Neural cell (in vitro differentiated cells): ENCODE measurements around the gene ACSS1. TPM values are rescaled to one million over a fixed set of nuclear protein-coding genes. Genes with fewer than 3 reads are reported as not detected.

ENCODE experiments used
- H2AFZ ChIP-seq: fragments of 200-600, 300-800 bp; sonication (generic), shearing (Covaris generic); 2 replicates; pipeline ENCODE4 v1.6.0; 2014; ENCODE audit warnings: low read depth, mild to moderate bottlenecking, antibody characterized with exemption, low read length, moderate library complexity
- H3F3A ChIP-seq: fragments of 200-600 bp; shearing (Covaris generic); 2 replicates; pipeline ENCODE4 v1.6.1; 2016; ENCODE audit warnings: mild to moderate bottlenecking, moderate library complexity, mixed read lengths, antibody characterized with exemption, low read length; ENCODE audit not compliant: insufficient read depth, poor library complexity, severe bottlenecking
- H3K27ac ChIP-seq: fragments of 200-600, 300-800 bp; sonication (generic), shearing (Covaris generic); 2 replicates; pipeline ENCODE4 v1.5.1; 2014; ENCODE audit warnings: mild to moderate bottlenecking, low read length, moderate library complexity
- H3K27me3 ChIP-seq: fragments of 300-800, 200-600 bp; sonication (generic), shearing (Covaris generic); 2 replicates; pipeline ENCODE4 v1.6.0; 2014; ENCODE audit warnings: mild to moderate bottlenecking, low read depth, low read length, moderate library complexity; ENCODE audit not compliant: insufficient read depth
- H3K36me3 ChIP-seq: fragments of 300-800, 200-600 bp; sonication (generic), shearing (Covaris generic); 2 replicates; pipeline ENCODE4 v1.5.1; 2014; ENCODE audit warnings: mild to moderate bottlenecking, antibody characterized with exemption, low read length, moderate library complexity; ENCODE audit not compliant: insufficient read depth
- H3K4me2 ChIP-seq: fragments of 300-800, 200-600 bp; sonication (generic), shearing (Covaris generic); 2 replicates; pipeline ENCODE4 v1.6.0; 2014; ENCODE audit warnings: mild to moderate bottlenecking, low read length
- H3K4me3 ChIP-seq: fragments of 300-800, 200-600 bp; sonication (generic), shearing (Covaris generic); 2 replicates; pipeline ENCODE4 v1.5.1; 2014; ENCODE audit warnings: mild to moderate bottlenecking, low read length, moderate library complexity
- H3K79me2 ChIP-seq: fragments of 200-600 bp; shearing (Covaris generic); replicated peaks from 2 replicates; pipeline ENCODE4 v1.6.0; 2014; ENCODE audit warnings: mild to moderate bottlenecking, low read length, moderate library complexity; ENCODE audit not compliant: insufficient read depth
- H3K9ac ChIP-seq: fragments of 300-800, 200-600 bp; sonication (generic), shearing (Covaris generic); 2 replicates; pipeline ENCODE4 v1.6.1; 2016; ENCODE audit warnings: mild to moderate bottlenecking, low read length, mixed read lengths
- H3K9me2 ChIP-seq: fragments of 200-600 bp; shearing (Covaris generic); 2 replicates; pipeline ENCODE4 v1.6.1; 2016; ENCODE audit warnings: mild to moderate bottlenecking, low read length, mixed read lengths; ENCODE audit not compliant: insufficient read depth
- H3K9me3 ChIP-seq: fragments of 200-600, 300-800 bp; sonication (generic), shearing (Covaris generic); 2 replicates; pipeline ENCODE4 v1.6.1; 2016; ENCODE audit warnings: mild to moderate bottlenecking, mixed run types, low read length, moderate library complexity, mixed read lengths
- H4K20me1 ChIP-seq: fragments of 200-600 bp; shearing (Covaris generic); 2 replicates; pipeline ENCODE4 v1.6.1; 2016; ENCODE audit warnings: mild to moderate bottlenecking, mixed run types; ENCODE audit not compliant: insufficient read depth
- EP300 ChIP-seq: fragments of 450-650 bp; conservative IDR thresholded peaks from 2 replicates; pipeline ENCODE4 v1.6.1; 2014; ENCODE audit warnings: antibody characterized with exemption, mild to moderate bottlenecking, moderate library complexity; ENCODE audit not compliant: poor library complexity, severe bottlenecking
- EZH2 ChIP-seq: fragments of 200-600, 300-800 bp; shearing (Covaris generic), sonication (generic); IDR thresholded peaks from 2 replicates; pipeline ENCODE4 v1.6.1; 2014; ENCODE audit warnings: antibody characterized with exemption, low read length, borderline replicate concordance, mild to moderate bottlenecking; ENCODE audit not compliant: insufficient read depth, poor library complexity, severe bottlenecking
- MXI1 ChIP-seq: fragments of 450-650 bp; conservative IDR thresholded peaks from 2 replicates; pipeline ENCODE4 v1.6.1; 2014; ENCODE audit warnings: antibody characterized with exemption, mild to moderate bottlenecking; ENCODE audit not compliant: poor library complexity, severe bottlenecking
- POLR2AphosphoS5 ChIP-seq: IDR thresholded peaks from 2 replicates; pipeline ENCODE4 v1.6.1; 2012
- RAD21 ChIP-seq: fragments of 450-650 bp; conservative IDR thresholded peaks from 2 replicates; pipeline ENCODE4 v1.6.1; 2014; ENCODE audit warnings: antibody characterized with exemption, mild to moderate bottlenecking, moderate library complexity
- SMC3 ChIP-seq: fragments of 450-650 bp; conservative IDR thresholded peaks from 2 replicates; pipeline ENCODE4 v1.6.1; 2014; ENCODE audit warnings: antibody characterized with exemption, mild to moderate bottlenecking, moderate library complexity; ENCODE audit not compliant: poor library complexity
- TAF1 ChIP-seq: IDR thresholded peaks from 2 replicates; pipeline ENCODE4 v1.6.1; 2012; ENCODE audit warnings: low read depth
- polyA plus RNA-seq: library from polyadenylated mRNA; depleted of rRNA; stranded (reverse); fragments of >200 nt; gene quantifications from 2 replicates; pipeline ENCODE4 v1.2.3, GENCODE V29; 2014
- small RNA-seq, 3 experiments: library from RNA; depleted of rRNA; stranded (forward); fragments of <200 nt; gene quantifications; one replicate each; pipeline ENCODE3, GENCODE V24; 2012
- TF ChIP-seq, protein P1 (sequence below): IDR thresholded peaks from 2 replicates; pipeline ENCODE4 v1.6.1; 2012; ENCODE audit warnings: borderline replicate concordance
- TF ChIP-seq, protein P2 (sequence below): fragments of 450-650 bp; IDR thresholded peaks from 2 replicates; pipeline ENCODE4 v1.5.1; 2014; ENCODE audit warnings: antibody characterized with exemption, mild to moderate bottlenecking, moderate library complexity; ENCODE audit not compliant: poor library complexity, severe bottlenecking

ACSS1 gene
- polyA plus RNA-seq, 1 donor from 2014 or later: not detected

DNA sequence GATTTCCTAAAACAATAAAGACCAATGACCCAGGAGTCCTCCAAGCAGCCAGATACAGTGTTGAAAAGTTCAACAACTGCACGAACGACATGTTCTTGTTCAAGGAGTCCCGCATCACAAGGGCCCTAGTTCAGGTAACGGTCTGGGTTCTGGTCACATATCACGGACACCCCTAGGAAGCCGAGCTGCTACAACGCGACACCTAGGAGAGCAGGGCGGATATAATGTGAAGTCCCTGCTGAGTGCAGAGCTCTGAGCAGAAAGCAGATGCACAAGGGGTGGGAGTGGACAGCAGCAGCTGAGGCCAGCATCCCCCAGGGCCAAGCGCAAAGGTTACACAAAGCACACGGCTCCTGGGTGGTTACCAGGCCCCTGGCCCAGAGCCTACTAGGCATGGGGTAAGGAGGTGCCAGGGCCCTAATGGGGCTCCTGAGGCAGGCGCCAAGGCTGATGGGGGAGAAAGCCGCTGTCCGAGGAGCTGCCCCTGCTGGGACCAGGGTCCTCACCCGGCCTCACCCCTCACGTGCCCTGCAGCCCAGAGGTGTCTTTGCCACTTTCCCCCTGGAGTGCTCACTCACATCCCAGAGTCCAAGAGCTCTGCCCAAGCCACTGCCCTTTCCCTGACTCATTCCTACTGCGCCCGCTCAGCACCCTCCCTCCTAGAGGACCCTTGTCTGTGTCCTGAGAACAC is 100.5 kb downstream of the ACSS1 start:
- Histone ChIP-seq H3K27ac (no peak overlapping the region), H3K9ac (no peak overlapping the region), H3K9me2 (no peaks in the 10 kb centered on the region), H3K4me3 (no peak overlapping the region), H4K20me1 (no peaks in the 10 kb centered on the region), H3K27me3 (no peaks in the 10 kb centered on the region), H3K36me3 (peaks cover 3% of the 10 kb centered on the region), H3K9me3 (no peaks in the 10 kb centered on the region), H3K4me2 (no peak overlapping the region), H2AFZ (no peak overlapping the region), H3F3A (no peaks in the 10 kb centered on the region), H3K79me2 (no peaks in the 10 kb centered on the region)
- TF ChIP-seq, protein P1, sequence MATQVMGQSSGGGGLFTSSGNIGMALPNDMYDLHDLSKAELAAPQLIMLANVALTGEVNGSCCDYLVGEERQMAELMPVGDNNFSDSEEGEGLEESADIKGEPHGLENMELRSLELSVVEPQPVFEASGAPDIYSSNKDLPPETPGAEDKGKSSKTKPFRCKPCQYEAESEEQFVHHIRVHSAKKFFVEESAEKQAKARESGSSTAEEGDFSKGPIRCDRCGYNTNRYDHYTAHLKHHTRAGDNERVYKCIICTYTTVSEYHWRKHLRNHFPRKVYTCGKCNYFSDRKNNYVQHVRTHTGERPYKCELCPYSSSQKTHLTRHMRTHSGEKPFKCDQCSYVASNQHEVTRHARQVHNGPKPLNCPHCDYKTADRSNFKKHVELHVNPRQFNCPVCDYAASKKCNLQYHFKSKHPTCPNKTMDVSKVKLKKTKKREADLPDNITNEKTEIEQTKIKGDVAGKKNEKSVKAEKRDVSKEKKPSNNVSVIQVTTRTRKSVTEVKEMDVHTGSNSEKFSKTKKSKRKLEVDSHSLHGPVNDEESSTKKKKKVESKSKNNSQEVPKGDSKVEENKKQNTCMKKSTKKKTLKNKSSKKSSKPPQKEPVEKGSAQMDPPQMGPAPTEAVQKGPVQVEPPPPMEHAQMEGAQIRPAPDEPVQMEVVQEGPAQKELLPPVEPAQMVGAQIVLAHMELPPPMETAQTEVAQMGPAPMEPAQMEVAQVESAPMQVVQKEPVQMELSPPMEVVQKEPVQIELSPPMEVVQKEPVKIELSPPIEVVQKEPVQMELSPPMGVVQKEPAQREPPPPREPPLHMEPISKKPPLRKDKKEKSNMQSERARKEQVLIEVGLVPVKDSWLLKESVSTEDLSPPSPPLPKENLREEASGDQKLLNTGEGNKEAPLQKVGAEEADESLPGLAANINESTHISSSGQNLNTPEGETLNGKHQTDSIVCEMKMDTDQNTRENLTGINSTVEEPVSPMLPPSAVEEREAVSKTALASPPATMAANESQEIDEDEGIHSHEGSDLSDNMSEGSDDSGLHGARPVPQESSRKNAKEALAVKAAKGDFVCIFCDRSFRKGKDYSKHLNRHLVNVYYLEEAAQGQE: no peak
- no peak for TF ChIP-seq MXI1
- TF ChIP-seq POLR2AphosphoS5: no peak
- no peak for TF ChIP-seq EP300
- no peak for TF ChIP-seq TAF1
- no peak for TF ChIP-seq SMC3
- TF ChIP-seq RAD21: no peak
- no peak for TF ChIP-seq EZH2
- TF ChIP-seq, protein P2, sequence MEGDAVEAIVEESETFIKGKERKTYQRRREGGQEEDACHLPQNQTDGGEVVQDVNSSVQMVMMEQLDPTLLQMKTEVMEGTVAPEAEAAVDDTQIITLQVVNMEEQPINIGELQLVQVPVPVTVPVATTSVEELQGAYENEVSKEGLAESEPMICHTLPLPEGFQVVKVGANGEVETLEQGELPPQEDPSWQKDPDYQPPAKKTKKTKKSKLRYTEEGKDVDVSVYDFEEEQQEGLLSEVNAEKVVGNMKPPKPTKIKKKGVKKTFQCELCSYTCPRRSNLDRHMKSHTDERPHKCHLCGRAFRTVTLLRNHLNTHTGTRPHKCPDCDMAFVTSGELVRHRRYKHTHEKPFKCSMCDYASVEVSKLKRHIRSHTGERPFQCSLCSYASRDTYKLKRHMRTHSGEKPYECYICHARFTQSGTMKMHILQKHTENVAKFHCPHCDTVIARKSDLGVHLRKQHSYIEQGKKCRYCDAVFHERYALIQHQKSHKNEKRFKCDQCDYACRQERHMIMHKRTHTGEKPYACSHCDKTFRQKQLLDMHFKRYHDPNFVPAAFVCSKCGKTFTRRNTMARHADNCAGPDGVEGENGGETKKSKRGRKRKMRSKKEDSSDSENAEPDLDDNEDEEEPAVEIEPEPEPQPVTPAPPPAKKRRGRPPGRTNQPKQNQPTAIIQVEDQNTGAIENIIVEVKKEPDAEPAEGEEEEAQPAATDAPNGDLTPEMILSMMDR: no peak

Small RNA genes lying within 50 kb of the gene (small RNA-seq; reads per million reads assigned to genes)
- 0 reads per million in 3 experiments for gene RNU6-1257P

Other genes starting within 250 kb of the ACSS1 start
- gene CST7, start 108.9 kb downstream of the ACSS1 start, polyA plus RNA-seq: not detected in 2 replicates
- gene APMAP, start 65.4 kb downstream of the ACSS1 start, polyA plus RNA-seq: 140 and 149 TPM in 2 replicates
- not detected in 2 replicates for gene VSX1, start 24.0 kb upstream of the ACSS1 start, polyA plus RNA-seq
- gene ENTPD6, start 137.6 kb upstream of the ACSS1 start, polyA plus RNA-seq: 143 and 184 TPM in 2 replicates
- gene PYGB, start 189.9 kb upstream of the ACSS1 start, polyA plus RNA-seq: 70.5 and 77.9 TPM in 2 replicates